Endothelial cell of umbilical vein (primary cell): ENCODE results near the gene TRAPPC5. TPM values are rescaled to one million over a fixed set of nuclear protein-coding genes. Genes with fewer than 3 reads are reported as not detected.

ENCODE experiments used
- BruUV-seq: library from RNA; stranded (reverse); fragments of 400-500 nt; replicated peaks from 2 replicates; lab custom pipeline; 2021; lab: Mats Ljungman, UMichigan
- CTCF ChIA-PET: fragments of 300-600, 350-600 bp; sonication (Branson Sonifier 250); formaldehyde crosslinking; loops from one replicate; lab custom pipeline; 2021; ENCODE audit warnings: antibody characterized with exemption, inconsistent platforms; lab: Charles Lee
- POLR2A ChIA-PET: fragments of 300-600, 350-600 bp; sonication (Branson Sonifier 250); formaldehyde crosslinking; loops from one replicate; lab custom pipeline; 2021; ENCODE audit warnings: antibody characterized with exemption, inconsistent platforms; lab: Charles Lee
- DNase-seq: peaks from one replicate; pipeline ENCODE4 v3.0.0-alpha.2; 2011; ENCODE audit warnings: low read depth, low spot score
- FAIRE-seq: peaks from 2 replicates; lab custom pipeline; 2011; peaks lifted over from hg19 to GRCh38; lab: Jason Lieb, UNC
- H2AFZ ChIP-seq: 2 replicates; pipeline ENCODE4 v1.6.0; 2012; ENCODE audit warnings: low read depth, low read length, control low read depth, inconsistent platforms
- H3K27ac ChIP-seq: 2 replicates; pipeline ENCODE4 v1.5.1; 2011; ENCODE audit warnings: low read depth, mild to moderate bottlenecking, control low read depth, low read length, moderate library complexity; ENCODE audit not compliant: insufficient read depth
- H3K27me3 ChIP-seq, 2 experiments: 2 replicates each; pipeline versions ENCODE4 v1.6.0 to v1.6.1; 2011; ENCODE audit warnings: low read length in 2 of 2, mixed read lengths in 1 of 2; ENCODE audit not compliant: control insufficient read depth in 2 of 2, insufficient read depth in 2 of 2
- H3K36me3 ChIP-seq, 2 experiments: 2 replicates in 1 of 2; 3 replicates in 1 of 2; pipeline ENCODE4 v1.5.1; 2011; ENCODE audit warnings: low read length in 2 of 2, mild to moderate bottlenecking in 1 of 2, moderate library complexity in 1 of 2; ENCODE audit not compliant: control insufficient read depth in 2 of 2, insufficient read depth in 2 of 2; ENCODE audit errors: extremely low read depth in 1 of 2
- H3K4me1 ChIP-seq: 3 replicates; pipeline ENCODE4 v1.5.1; 2011; ENCODE audit warnings: mild to moderate bottlenecking, low read length; ENCODE audit not compliant: control insufficient read depth, insufficient read depth; ENCODE audit errors: extremely low read depth
- H3K4me2 ChIP-seq: 2 replicates; pipeline ENCODE4 v1.6.1; 2011; ENCODE audit warnings: low read length, control low read depth, mixed read lengths; ENCODE audit not compliant: insufficient read depth
- H3K4me3 ChIP-seq, 3 experiments: fragments of 200-600 bp in 1 of 3; sonication (generic), shearing (Covaris generic) in 1 of 3; replicated peaks in 1 of 3; 2 replicates each; pipeline ENCODE4 v1.5.1; 2011 to 2016; ENCODE audit warnings: control low read depth in 3 of 3, low read length in 3 of 3, mild to moderate bottlenecking in 2 of 3, inconsistent platforms in 1 of 3, low read depth in 1 of 3, moderate library complexity in 1 of 3; ENCODE audit not compliant: insufficient read depth in 1 of 3
- H3K79me2 ChIP-seq: 2 replicates; pipeline ENCODE4 v1.6.0; 2012; ENCODE audit warnings: low read length, inconsistent platforms; ENCODE audit not compliant: control insufficient read depth, insufficient read depth
- H3K9ac ChIP-seq: replicated peaks from 2 replicates; pipeline ENCODE3; 2011; ENCODE audit warnings: low read length, control low read depth; ENCODE audit not compliant: insufficient read depth; ENCODE audit errors: extremely low read depth
- H3K9me1 ChIP-seq: replicated peaks from 3 replicates; pipeline ENCODE4 v1.6.0; 2011; ENCODE audit warnings: mild to moderate bottlenecking, low read length; ENCODE audit not compliant: control insufficient read depth, insufficient read depth; ENCODE audit errors: extremely low read depth
- H3K9me3 ChIP-seq: replicated peaks from 2 replicates; pipeline ENCODE4 v1.5.1; 2012; ENCODE audit warnings: low read length, inconsistent platforms; ENCODE audit not compliant: control insufficient read depth, insufficient read depth
- H4K20me1 ChIP-seq: replicated peaks from 2 replicates; pipeline ENCODE3; 2011; ENCODE audit warnings: mild to moderate bottlenecking, low read length; ENCODE audit not compliant: control insufficient read depth, insufficient read depth; ENCODE audit errors: extremely low read depth
- EZH2 ChIP-seq: IDR thresholded peaks from 2 replicates; pipeline ENCODE4 v1.6.1; 2012; ENCODE audit warnings: borderline replicate concordance, low read depth, mild to moderate bottlenecking, moderate library complexity, low read length, inconsistent platforms; ENCODE audit not compliant: severe bottlenecking
- FOS ChIP-seq: IDR thresholded peaks from 2 replicates; pipeline ENCODE4 v1.6.1; 2011; ENCODE audit warnings: mild to moderate bottlenecking, low read length, moderate library complexity, borderline replicate concordance; ENCODE audit not compliant: insufficient read depth
- GATA2 ChIP-seq: IDR thresholded peaks from 2 replicates; pipeline ENCODE4 v1.7.0; 2011; ENCODE audit warnings: low read depth, mild to moderate bottlenecking, moderate library complexity, mixed read lengths, low read length; ENCODE audit not compliant: insufficient read length, insufficient read depth
- JUN ChIP-seq: IDR thresholded peaks from 2 replicates; pipeline ENCODE4 v1.6.1; 2011; ENCODE audit warnings: borderline replicate concordance, low read depth; ENCODE audit not compliant: insufficient read length, insufficient read depth
- MYC ChIP-seq: IDR thresholded peaks from one replicate; pipeline ENCODE4 v1.6.1; 2011; ENCODE audit warnings: mild to moderate bottlenecking, low read depth, low read length
- POLR2A ChIP-seq: IDR thresholded peaks from 2 replicates; pipeline ENCODE4 v1.6.1; 2012; ENCODE audit warnings: low read depth, mild to moderate bottlenecking, control low read depth, low read length
- POLR2AphosphoS5 ChIP-seq: IDR thresholded peaks from 2 replicates; pipeline ENCODE4 v1.6.1; 2012; ENCODE audit warnings: low read depth, mild to moderate bottlenecking, control low read depth, low read length, moderate library complexity; ENCODE audit not compliant: insufficient read depth
- dilution Hi-C: fragments of 300-500 bp; cut with MboI; formaldehyde crosslinking; loops from one replicate; pipeline ENCODE4 v1.15.0; 2019; ENCODE audit warnings: low sequenced_read_pairs; ENCODE audit not compliant: extremely low pct_ligation_motif_present
- intact Hi-C: fragments of 100-400 bp; cut with micrococcal nuclease; formaldehyde crosslinking; loops from one replicate; pipeline ENCODE4 v1.10.0; 2022
- polyA plus RNA-seq, 4 experiments: library from polyadenylated mRNA; depleted of rRNA in 3 of 4; stranded (reverse) in 3 of 4; unstranded in 1 of 4; fragments of >200 nt; gene quantifications; 2 replicates each; pipeline versions ENCODE4 v1.2.1 to v1.2.3, GENCODE V29; 2011 to 2012; ENCODE audit warnings: missing spikeins in 1 of 4
- total RNA-seq: library from RNA; stranded (reverse); gene quantifications from 2 replicates; pipeline ENCODE4 v1.2.3, GENCODE V29; 2021
- TF ChIP-seq, protein P1 (sequence below): IDR thresholded peaks from 2 replicates; pipeline ENCODE4 v1.6.1; 2011; ENCODE audit not compliant: insufficient read depth, insufficient read length
- TF ChIP-seq, protein P2 (sequence below), 2 donors: IDR thresholded peaks; 1 replicate in 1 of 2; 2 replicates in 1 of 2; pipeline ENCODE4 v1.5.1; 2011; ENCODE audit warnings: low read length in 2 of 2, mild to moderate bottlenecking in 2 of 2, moderate library complexity in 2 of 2, control low read depth in 1 of 2, inconsistent platforms in 1 of 2, low read depth in 1 of 2; ENCODE audit not compliant: insufficient read depth in 1 of 2; ENCODE audit errors: extremely low read depth in 1 of 2

TRAPPC5 gene
- total and polyA plus RNA-seq, 2 donors (not counting 3 experiments of a cell fraction or from before 2014, with no cell fraction given): 114 to 172 TPM

DNA sequence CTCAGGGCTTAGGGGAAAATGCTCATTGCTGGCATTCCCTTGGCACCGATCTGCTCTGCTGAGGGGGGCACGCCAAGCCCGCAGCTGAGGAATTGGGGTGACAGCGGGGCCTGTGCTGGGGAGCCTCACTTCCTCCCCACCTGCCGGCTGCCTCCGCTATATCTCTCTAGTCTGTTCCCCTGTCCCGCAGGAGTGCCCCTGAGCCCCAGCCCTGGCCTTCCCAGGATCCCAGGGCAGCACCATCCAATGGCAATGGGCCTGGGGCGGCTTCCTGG, 34.3 kb upstream of the TRAPPC5 start:
- H3K9ac ChIP-seq: no peak overlapping the region
- dilution Hi-C loops: no loop called here

DNA sequence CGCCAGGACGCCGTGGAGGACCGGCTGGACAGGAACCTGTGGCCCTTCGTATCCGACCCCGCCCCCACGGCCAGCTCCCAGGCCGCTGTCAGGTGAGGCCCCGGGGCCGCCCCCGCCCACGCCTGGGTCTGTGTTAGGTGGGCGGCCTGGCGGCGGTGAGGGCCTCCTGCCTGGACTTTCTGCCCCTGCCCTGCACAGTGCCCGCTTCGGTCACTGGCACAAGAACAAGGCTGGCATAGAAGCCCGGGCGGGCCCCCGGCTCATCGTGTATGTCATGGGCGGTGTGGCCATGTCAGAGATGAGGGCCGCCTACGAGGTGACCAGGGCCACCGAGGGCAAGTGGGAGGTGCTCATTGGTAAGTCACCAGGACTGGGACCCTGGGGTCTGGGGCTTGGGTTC, 33.5 kb upstream of the TRAPPC5 start:
- Histone ChIP-seq H3K36me3 (no peaks in the 10 kb centered on the region), H3K4me2 (no peak overlapping the region), H3K4me3 (no peak overlapping the region), H3K79me2 (no peaks in the 10 kb centered on the region), H4K20me1 (no peaks in the 10 kb centered on the region), H3K4me1 (peaks cover 2% of the 10 kb centered on the region), H3K9ac (no peak overlapping the region), H3K9me3 (no peaks in the 10 kb centered on the region), H2AFZ (no peak overlapping the region), H3K9me1 (no peaks in the 10 kb centered on the region), H3K27me3 (peaks cover 0 to 2% of the 10 kb centered on the region in 2 experiments), H3K27ac (no peak overlapping the region)
- dilution Hi-C loops (no loop called here), intact Hi-C loops (no loop called here)
- ChIA-PET POLR2A (no interaction called here), CTCF (interaction anchor here (1.4 kb wide), 1 partner anchor 34 kb away, joined by 3 read pairs; the partner anchor contains the start of gene TRAPPC5)
- DNase-seq: no peak
- no peak for FAIRE-seq
- TF ChIP-seq POLR2A: no peak
- TF ChIP-seq JUN: no peak
- TF ChIP-seq GATA2: no peak
- TF ChIP-seq, protein P1, sequence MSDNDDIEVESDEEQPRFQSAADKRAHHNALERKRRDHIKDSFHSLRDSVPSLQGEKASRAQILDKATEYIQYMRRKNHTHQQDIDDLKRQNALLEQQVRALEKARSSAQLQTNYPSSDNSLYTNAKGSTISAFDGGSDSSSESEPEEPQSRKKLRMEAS: no peak
- TF ChIP-seq EZH2: no peak
- TF ChIP-seq POLR2AphosphoS5: no peak
- no peak for TF ChIP-seq FOS
- TF ChIP-seq, protein P2, sequence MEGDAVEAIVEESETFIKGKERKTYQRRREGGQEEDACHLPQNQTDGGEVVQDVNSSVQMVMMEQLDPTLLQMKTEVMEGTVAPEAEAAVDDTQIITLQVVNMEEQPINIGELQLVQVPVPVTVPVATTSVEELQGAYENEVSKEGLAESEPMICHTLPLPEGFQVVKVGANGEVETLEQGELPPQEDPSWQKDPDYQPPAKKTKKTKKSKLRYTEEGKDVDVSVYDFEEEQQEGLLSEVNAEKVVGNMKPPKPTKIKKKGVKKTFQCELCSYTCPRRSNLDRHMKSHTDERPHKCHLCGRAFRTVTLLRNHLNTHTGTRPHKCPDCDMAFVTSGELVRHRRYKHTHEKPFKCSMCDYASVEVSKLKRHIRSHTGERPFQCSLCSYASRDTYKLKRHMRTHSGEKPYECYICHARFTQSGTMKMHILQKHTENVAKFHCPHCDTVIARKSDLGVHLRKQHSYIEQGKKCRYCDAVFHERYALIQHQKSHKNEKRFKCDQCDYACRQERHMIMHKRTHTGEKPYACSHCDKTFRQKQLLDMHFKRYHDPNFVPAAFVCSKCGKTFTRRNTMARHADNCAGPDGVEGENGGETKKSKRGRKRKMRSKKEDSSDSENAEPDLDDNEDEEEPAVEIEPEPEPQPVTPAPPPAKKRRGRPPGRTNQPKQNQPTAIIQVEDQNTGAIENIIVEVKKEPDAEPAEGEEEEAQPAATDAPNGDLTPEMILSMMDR (IDR thresholded peaks at IDR 0.05; ENCODE audit: extremely low read depth in 1 of 2, insufficient read depth in 1 of 2, low read depth in 1 of 2, low read length in 2 of 2): no peak
- TF ChIP-seq MYC: no peak
- BruUV-seq: no TSS peak

More for the DNA sequence above, 34.3 kb upstream of the TRAPPC5 start:
- no peak overlapping the region for H3K27ac ChIP-seq
- no peak overlapping the region for H2AFZ ChIP-seq
- CTCF ChIA-PET: no interaction called here
- H3K27me3 ChIP-seq: peaks cover 0 to 2% of the 10 kb centered on the region in 2 experiments
- POLR2A ChIA-PET: no interaction called here
- no peaks in the 10 kb centered on the region for H3K9me3 ChIP-seq
- intact Hi-C loops: no loop called here
- no peaks in the 10 kb centered on the region for H3K36me3 ChIP-seq
- H3K4me2 ChIP-seq: no peak overlapping the region
- no peaks in the 10 kb centered on the region for H3K79me2 ChIP-seq
- no peak overlapping the region for H3K4me3 ChIP-seq
- no TSS peak for BruUV-seq
- no peaks in the 10 kb centered on the region for H4K20me1 ChIP-seq
- no peaks in the 10 kb centered on the region for H3K4me1 ChIP-seq
- H3K9me1 ChIP-seq: no peaks in the 10 kb centered on the region
- FAIRE-seq (no peak), DNase-seq (no peak)
- TF ChIP-seq, protein P2 (IDR thresholded peaks at IDR 0.05; ENCODE audit: extremely low read depth in 1 of 2, insufficient read depth in 1 of 2, low read depth in 1 of 2, low read length in 2 of 2): no peak
- no peak for TF ChIP-seq POLR2AphosphoS5
- no peak for TF ChIP-seq GATA2
- TF ChIP-seq EZH2: no peak
